HG03097 (cell line): ENCODE measurements around the gene PKNOX2.

Experiments
- ATAC-seq: cut with Tn5 transposase; IDR thresholded peaks from one replicate; pipeline ENCODE4 v1.9.1; 2021; ENCODE audit not compliant: unreplicated experiment, low FRiP score

PKNOX2 gene

DNA sequence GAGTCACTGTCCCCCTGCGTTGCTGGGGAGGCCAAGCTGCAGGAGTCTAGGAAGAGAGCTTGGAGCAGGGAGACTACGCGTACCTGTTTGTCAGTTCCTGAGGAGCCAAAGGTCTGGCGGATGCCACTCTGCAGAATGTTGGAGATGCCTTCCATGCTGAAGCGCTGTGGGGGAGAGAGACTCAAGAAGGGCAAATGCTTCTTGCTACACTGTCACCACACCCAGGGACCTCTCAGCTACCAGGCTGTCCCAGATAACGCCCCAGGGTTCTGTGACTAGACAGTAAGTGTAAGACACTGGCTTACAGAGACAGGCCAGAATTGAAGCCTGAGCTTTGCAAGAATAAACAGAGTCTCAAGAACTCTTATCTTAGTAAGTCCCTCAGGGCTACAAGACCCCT lies 289.5 kb downstream of the PKNOX2 start:
- ATAC-seq: no peak

GRCh38 chr11:125455851-125456250 lies 291.3 kb downstream of the PKNOX2 start:
- no peak for ATAC-seq

GRCh38 chr11:125457814-125458343 lies 293.3 kb downstream of the PKNOX2 start:
- ATAC-seq: no peak

GRCh38 chr11:125460275-125460674 lies 295.7 kb downstream of the PKNOX2 start:
- ATAC-seq: no peak

GRCh38 chr11:125463590-125464269 lies 299.2 kb downstream of the PKNOX2 start:
- ATAC-seq: no peak

DNA sequence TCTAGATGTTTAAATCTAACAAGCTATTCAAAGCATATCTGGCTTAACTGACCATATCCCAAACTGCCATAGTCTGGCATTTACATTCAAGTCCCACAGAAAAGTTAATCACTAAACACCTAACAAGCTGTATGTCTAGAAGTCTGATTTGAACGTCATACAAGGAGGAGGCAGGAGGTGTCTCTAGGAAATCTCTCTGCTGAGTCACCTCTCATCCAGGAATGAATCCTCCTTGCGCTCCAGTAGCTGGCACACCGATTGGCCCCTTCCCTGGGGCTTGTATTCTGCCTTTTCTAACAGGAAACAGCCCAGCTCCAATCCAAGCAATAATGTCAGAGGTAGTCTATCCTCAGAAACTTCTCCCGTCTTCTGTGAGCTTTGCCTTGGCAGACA lies 299.7 kb downstream of the PKNOX2 start:
- no peak for ATAC-seq

- no peak for ATAC-seq
Measured at GRCh38 chr11:125464666-125465065, 300.1 kb downstream of the PKNOX2 start.

DNA sequence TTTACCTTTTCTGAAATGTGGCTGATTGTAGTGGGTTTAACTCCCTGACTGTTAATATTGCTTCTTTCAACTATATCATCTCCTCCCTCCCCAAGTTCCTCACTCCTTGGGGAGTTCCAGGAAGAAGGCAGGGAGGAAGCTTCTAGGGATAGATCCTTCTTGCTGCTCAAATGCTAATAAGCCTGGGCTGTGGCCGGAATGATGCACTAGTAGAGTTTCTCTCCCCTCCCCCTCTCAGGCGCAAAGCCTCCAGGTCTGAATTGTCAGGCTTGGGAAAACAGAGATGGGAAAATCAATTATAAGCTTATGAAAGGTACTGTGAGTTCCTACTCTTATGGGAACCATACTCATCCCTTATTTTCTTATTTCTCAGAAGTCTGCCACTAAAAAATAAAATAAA lies 300.7 kb downstream of the PKNOX2 start:
- no peak for ATAC-seq

DNA sequence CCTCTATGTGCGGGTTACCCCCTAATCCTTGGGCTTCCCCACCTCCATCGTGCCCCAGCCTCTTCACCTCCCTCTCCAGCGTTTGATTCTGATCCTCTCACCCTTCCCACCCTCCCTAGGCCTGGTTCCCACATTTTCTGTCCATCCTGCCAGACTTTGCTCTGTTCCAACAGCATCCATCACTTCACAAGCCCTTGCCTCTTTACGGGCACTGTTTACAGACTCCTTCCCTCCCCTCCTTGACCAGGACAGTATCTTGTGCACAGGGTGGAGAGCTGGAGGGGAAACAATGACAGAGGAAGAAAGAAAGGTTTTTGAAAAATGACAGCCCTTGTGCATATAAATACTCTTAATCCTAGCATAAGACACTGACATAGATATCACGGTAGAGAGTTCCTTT lies 301.1 kb downstream of the PKNOX2 start:
- ATAC-seq: no peak

DNA sequence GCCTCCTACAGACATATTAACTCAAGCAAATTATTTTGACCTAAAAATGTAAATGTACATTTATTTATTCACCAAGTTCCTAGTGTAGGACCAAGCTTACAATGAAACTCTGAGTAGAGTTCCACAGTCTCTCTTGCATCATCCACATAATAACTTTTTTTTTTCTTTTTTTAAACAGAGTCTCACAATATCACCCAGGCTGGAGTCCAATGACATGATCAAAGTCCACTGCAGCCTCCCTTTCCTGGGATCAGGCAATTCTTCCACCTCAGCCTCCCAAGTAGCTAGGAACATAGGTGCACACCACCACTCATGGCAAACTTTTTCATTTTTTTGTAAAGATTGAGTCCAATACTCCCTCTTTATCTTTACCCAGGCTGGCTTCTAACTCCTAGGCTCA lies 303.5 kb downstream of the PKNOX2 start:
- no peak for ATAC-seq

DNA sequence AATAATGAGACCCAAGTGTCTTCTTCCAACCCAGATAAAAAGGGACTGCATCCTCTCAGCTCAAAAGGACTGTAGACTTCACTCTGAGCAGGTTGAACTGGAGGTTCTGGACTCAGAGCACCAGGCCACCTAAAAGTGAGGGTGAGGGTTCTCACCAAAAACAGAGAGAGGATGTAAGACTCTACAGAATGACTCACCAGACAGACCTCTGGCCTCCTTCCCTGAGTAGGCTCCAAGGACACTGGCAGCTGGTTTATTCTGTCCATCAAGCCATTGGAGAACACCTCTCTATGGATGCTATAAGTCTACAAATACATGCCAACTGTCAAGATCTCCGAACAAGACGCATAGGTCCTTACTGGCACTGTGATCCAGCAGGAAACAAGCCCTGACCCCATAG lies 304.3 kb downstream of the PKNOX2 start:
- no peak for ATAC-seq

DNA sequence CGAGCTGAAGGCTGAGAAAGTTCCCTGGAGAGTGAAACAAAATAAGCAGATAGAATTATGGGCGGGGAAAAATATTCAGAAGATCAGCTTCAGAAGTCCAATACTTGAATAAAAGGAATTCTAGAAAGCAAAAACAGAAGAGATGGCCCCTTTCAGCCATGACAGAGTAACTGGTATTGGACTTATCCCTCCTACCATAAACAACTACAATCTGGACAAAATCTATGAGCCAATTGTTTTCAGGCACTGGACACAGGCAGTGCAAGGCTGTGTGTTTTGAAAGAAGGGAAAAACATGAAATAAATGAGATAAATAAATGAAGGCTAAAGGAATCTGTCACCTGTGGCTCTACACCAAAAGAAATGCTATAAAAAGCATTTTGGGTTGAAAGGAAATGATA lies 305.8 kb downstream of the PKNOX2 start:
- ATAC-seq: no peak

DNA sequence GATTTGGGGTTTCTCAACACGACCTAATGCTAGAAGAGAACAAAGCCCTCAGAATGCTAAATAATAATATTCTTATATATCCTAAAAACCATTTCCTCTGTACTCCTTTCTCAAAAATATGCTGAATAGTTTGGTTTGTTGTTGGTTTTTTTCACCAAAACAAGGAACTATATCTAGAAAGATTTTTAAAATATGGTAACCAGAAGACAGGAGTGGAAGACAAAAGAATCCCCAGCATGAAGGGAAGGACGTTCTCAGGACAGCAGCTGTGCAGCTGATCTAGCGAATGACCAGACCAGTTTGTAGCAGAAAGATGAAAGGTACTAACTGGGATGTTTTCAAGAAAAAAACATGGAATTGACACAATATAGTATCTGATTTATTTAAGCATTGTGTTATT lies 312.2 kb downstream of the PKNOX2 start:
- no peak for ATAC-seq

DNA sequence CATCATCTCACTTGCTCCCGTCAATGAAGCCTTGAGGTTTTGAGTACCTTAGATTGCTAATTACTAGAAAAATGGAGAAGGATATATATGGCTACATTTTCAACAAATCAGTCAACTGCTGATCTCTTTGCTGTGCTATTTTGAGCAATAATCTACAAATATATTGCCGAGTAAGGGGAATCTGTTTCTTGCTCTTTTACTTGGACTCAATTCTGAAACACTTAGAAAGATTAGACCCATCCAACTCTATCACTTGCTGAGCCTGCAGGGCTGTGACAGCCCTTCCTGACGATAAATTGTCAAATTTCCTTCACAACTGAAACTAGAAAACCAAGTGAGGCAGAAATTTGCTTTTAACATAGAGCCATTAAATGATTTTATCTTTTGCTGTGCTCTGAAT lies 314.6 kb downstream of the PKNOX2 start:
- ATAC-seq: no peak

- no peak for ATAC-seq
Measured at GRCh38 chr11:125481531-125481930, 317.0 kb downstream of the PKNOX2 start.
